ENCODE results near the gene KATNB1.

KATNB1 gene

GRCh38 chr16:57797526-57798266 is 62.1 kb downstream of the KATNB1 start:
- no peak for DNase-seq

GRCh38 chr16:57798267-57798810 is 62.8 kb downstream of the KATNB1 start:
- DNase-seq: no peak

- DNase-seq: no peak
Measured at GRCh38 chr16:57798953-57799599, 63.5 kb downstream of the KATNB1 start.

GRCh38 chr16:57799600-57800199 is 64.1 kb downstream of the KATNB1 start:
- no peak for DNase-seq

GRCh38 chr16:57800200-57801097 is 64.9 kb downstream of the KATNB1 start:
- no peak for DNase-seq

GRCh38 chr16:57801098-57801808 is 65.7 kb downstream of the KATNB1 start:
- DNase-seq: no peak

- peak; percentile 66 for DNase-seq
Measured at GRCh38 chr16:57801809-57802340, 66.3 kb downstream of the KATNB1 start.

- peak; percentile 87 for DNase-seq
Measured at GRCh38 chr16:57802341-57803133, 67.0 kb downstream of the KATNB1 start, which contains the start of gene KIFC3. Gene KIFC3, minus strand, starts transcription at chr16:57802491. Its CDS starts 4,248 bp downstream, at chr16:57798243.

GRCh38 chr16:57803134-57803990 is 67.8 kb downstream of the KATNB1 start:
- DNase-seq: no peak

- DNase-seq: no peak
Measured at GRCh38 chr16:57804111-57804837, 68.7 kb downstream of the KATNB1 start.

- DNase-seq: no peak
Measured at GRCh38 chr16:57805176-57805575, 69.6 kb downstream of the KATNB1 start.

All from activated CD8-positive, alpha-beta memory T cell treated with anti-CD3 and anti-CD28 coated beads for 24 hours (primary cell).